HG02884 (cell line): Measurements from ENCODE around the gene RFC1.

Experiments used
- ATAC-seq: cut with Tn5 transposase; IDR thresholded peaks from one replicate; pipeline ENCODE4 v1.9.1; 2021; ENCODE audit warnings: mild to moderate bottlenecking, moderate library complexity; ENCODE audit not compliant: unreplicated experiment

Gene RFC1

GRCh38 chr4:39255266-39255665, 110.9 kb downstream of the RFC1 start:
- no peak for ATAC-seq

- ATAC-seq: no peak
These were observed 122.7 kb downstream of the RFC1 start for GRCh38 chr4:39243462-39243861.
